ENCODE data around the gene CACNA1C. TPM values are rescaled to one million over a fixed set of nuclear protein-coding genes. Genes with fewer than 3 reads are reported as not detected.
A peak's percentile ranks its signal among the peaks of the same experiment; 100 is the strongest.

CACNA1C gene
- total RNA-seq, 4 donors from 2014 or later, result 9.7 to 42.1 (median 18.1) TPM

GRCh38 chr12:2333491-2334195 is 280.9 kb downstream of the CACNA1C start:
- H3K36me3 ChIP-seq, result no peaks in the 10 kb centered on the region
- no peak for TF ChIP-seq CTCF (IDR thresholded peaks at IDR 0.05)
- TF ChIP-seq POLR2A (IDR thresholded peaks at IDR 0.05), result no peak
- no peak overlapping the region for H3K4me3 ChIP-seq
- DNase-seq, result no peak
- no peaks in the 10 kb centered on the region for H3K9me3 ChIP-seq
- H3K27me3 ChIP-seq, result no peaks in the 10 kb centered on the region
- H3K27ac ChIP-seq, result no peak overlapping the region
- H3K4me1 ChIP-seq, result peaks cover 0 to 7% (median 0%) of the 10 kb centered on the region in 4 donors

GRCh38 chr12:2334271-2334670 is 281.5 kb downstream of the CACNA1C start:
- TF ChIP-seq CTCF (IDR thresholded peaks at IDR 0.05), result no peak
- no peak for TF ChIP-seq POLR2A (IDR thresholded peaks at IDR 0.05)
- H3K9me3 ChIP-seq, result no peaks in the 10 kb centered on the region
- no peaks in the 10 kb centered on the region for H3K27me3 ChIP-seq
- DNase-seq, result no peak
- H3K36me3 ChIP-seq, result no peaks in the 10 kb centered on the region
- no peak overlapping the region for H3K4me3 ChIP-seq
- peaks cover 0 to 11% (median 0%) of the 10 kb centered on the region in 4 donors for H3K4me1 ChIP-seq
- no peak overlapping the region for H3K27ac ChIP-seq

GRCh38 chr12:2334689-2335088 is 281.9 kb downstream of the CACNA1C start:
- no peak for DNase-seq
- TF ChIP-seq POLR2A (IDR thresholded peaks at IDR 0.05) (no peak), CTCF (IDR thresholded peaks at IDR 0.05) (no peak)
- H3K4me1 ChIP-seq, result peaks cover 0 to 11% (median 0%) of the 10 kb centered on the region in 4 donors
- no peaks in the 10 kb centered on the region for H3K27me3 ChIP-seq
- H3K27ac ChIP-seq, result peak overlapping the region in 1 of 4 donors; percentile 69
- no peaks in the 10 kb centered on the region for H3K36me3 ChIP-seq
- H3K4me3 ChIP-seq, result no peak overlapping the region
- no peaks in the 10 kb centered on the region for H3K9me3 ChIP-seq

- TF ChIP-seq POLR2A (IDR thresholded peaks at IDR 0.05), result no peak
- no peak for TF ChIP-seq CTCF (IDR thresholded peaks at IDR 0.05)
- DNase-seq, result no peak
- peaks cover 0 to 11% (median 0%) of the 10 kb centered on the region in 4 donors for H3K4me1 ChIP-seq
- H3K9me3 ChIP-seq, result no peaks in the 10 kb centered on the region
- H3K27ac ChIP-seq, result peak overlapping the region in 1 of 4 donors; percentile 69
- no peak overlapping the region for H3K4me3 ChIP-seq
- H3K27me3 ChIP-seq, result no peaks in the 10 kb centered on the region
- no peaks in the 10 kb centered on the region for H3K36me3 ChIP-seq
Observed at GRCh38 chr12:2335109-2335508, 282.3 kb downstream of the CACNA1C start.

GRCh38 chr12:2335513-2335912 is 282.7 kb downstream of the CACNA1C start:
- TF ChIP-seq POLR2A (IDR thresholded peaks at IDR 0.05), result no peak
- H3K27me3 ChIP-seq, result no peaks in the 10 kb centered on the region
- DNase-seq, result no peak
- no peaks in the 10 kb centered on the region for H3K9me3 ChIP-seq
- no peak overlapping the region for H3K4me3 ChIP-seq
- peaks cover 0 to 11% (median 0%) of the 10 kb centered on the region in 4 donors for H3K4me1 ChIP-seq
- H3K27ac ChIP-seq, result peak overlapping the region in 1 of 4 donors; percentile 69
- H3K36me3 ChIP-seq, result no peaks in the 10 kb centered on the region

- peak overlapping the region in 1 of 4 donors; percentile 69 for H3K27ac ChIP-seq
- no peak for TF ChIP-seq POLR2A (IDR thresholded peaks at IDR 0.05)
- peaks cover 0 to 11% (median 0%) of the 10 kb centered on the region in 4 donors for H3K4me1 ChIP-seq
- H3K9me3 ChIP-seq, result no peaks in the 10 kb centered on the region
- no peaks in the 10 kb centered on the region for H3K36me3 ChIP-seq
- no peaks in the 10 kb centered on the region for H3K27me3 ChIP-seq
- DNase-seq, result no peak
- no peak overlapping the region for H3K4me3 ChIP-seq
Observed at GRCh38 chr12:2335916-2336315, 283.1 kb downstream of the CACNA1C start.
